NCI-H345 (cell line): ENCODE data around the gene DOCK3.
"Not testable (repeated sequence)": the region's sequence is repeated elsewhere in the genome, so short reads cannot be mapped to it uniquely, and the experiment has no call there.

ENCODE experiments used
- DNase-seq: peaks from one replicate; lab custom pipeline; 2025; lab: John Stamatoyannopoulos, UW

DOCK3 gene

GRCh38 chr3:51100536-51100851 lies 425.8 kb downstream of the DOCK3 start:
- DNase-seq: no peak

- DNase-seq: no peak
These were observed 427.7 kb downstream of the DOCK3 start for GRCh38 chr3:51102396-51102795.

GRCh38 chr3:51106242-51106876 lies 431.6 kb downstream of the DOCK3 start:
- no peak for DNase-seq

- DNase-seq: no peak
These were observed 435.9 kb downstream of the DOCK3 start for GRCh38 chr3:51110586-51110985.

GRCh38 chr3:51122944-51123343 lies 448.2 kb downstream of the DOCK3 start:
- no peak for DNase-seq

GRCh38 chr3:51123531-51123930 lies 448.8 kb downstream of the DOCK3 start:
- DNase-seq: no peak

GRCh38 chr3:51131607-51132006 lies 456.9 kb downstream of the DOCK3 start:
- not testable (repeated sequence) for DNase-seq

GRCh38 chr3:51137715-51138114 lies 463.0 kb downstream of the DOCK3 start:
- DNase-seq: no peak

- no peak for DNase-seq
These were observed 464.9 kb downstream of the DOCK3 start for GRCh38 chr3:51139616-51140015.

- DNase-seq: no peak
These were observed 466.8 kb downstream of the DOCK3 start for GRCh38 chr3:51141573-51141972.

GRCh38 chr3:51145811-51146585 lies 471.3 kb downstream of the DOCK3 start:
- no peak for DNase-seq

GRCh38 chr3:51146781-51147180 lies 472.1 kb downstream of the DOCK3 start:
- DNase-seq: no peak

- no peak for DNase-seq
These were observed 481.4 kb downstream of the DOCK3 start for GRCh38 chr3:51156147-51156546.

- no peak for DNase-seq
These were observed 488.3 kb downstream of the DOCK3 start for GRCh38 chr3:51163051-51163450.

- no peak for DNase-seq
These were observed 499.0 kb downstream of the DOCK3 start for GRCh38 chr3:51173518-51174271.

- no peak for DNase-seq
These were observed 502.2 kb downstream of the DOCK3 start for GRCh38 chr3:51176923-51177322.

- not testable (repeated sequence) for DNase-seq
These were observed 511.7 kb downstream of the DOCK3 start for GRCh38 chr3:51186446-51186845.

- no peak for DNase-seq
These were observed 515.5 kb downstream of the DOCK3 start for GRCh38 chr3:51190199-51190598.

GRCh38 chr3:51190827-51191226 lies 516.1 kb downstream of the DOCK3 start:
- DNase-seq: no peak

GRCh38 chr3:51191768-51192167 lies 517.0 kb downstream of the DOCK3 start:
- DNase-seq: no peak

GRCh38 chr3:51198477-51198876 lies 523.8 kb downstream of the DOCK3 start:
- no peak for DNase-seq

- DNase-seq: not testable (repeated sequence)
These were observed 524.6 kb downstream of the DOCK3 start for GRCh38 chr3:51199296-51199695.

GRCh38 chr3:51216291-51216690 lies 541.6 kb downstream of the DOCK3 start:
- DNase-seq: no peak
